Ishikawa (cell line): ENCODE results near the gene RSL1D1.

Source experiments
- EP300 ChIP-seq: IDR thresholded peaks from 2 replicates; pipeline ENCODE4 v1.6.1; 2012; ENCODE audit warnings: borderline replicate concordance
- NFIC ChIP-seq: IDR thresholded peaks from 2 replicates; pipeline ENCODE4 v1.6.1; 2012
- TF ChIP-seq, protein P1 (sequence below): IDR thresholded peaks from 2 replicates; pipeline ENCODE4 v1.6.1; 2012
- TF ChIP-seq, protein P2 (sequence below): IDR thresholded peaks from 2 replicates; pipeline ENCODE4 v1.6.1; 2012; ENCODE audit warnings: low read depth, mild to moderate bottlenecking

DNA sequence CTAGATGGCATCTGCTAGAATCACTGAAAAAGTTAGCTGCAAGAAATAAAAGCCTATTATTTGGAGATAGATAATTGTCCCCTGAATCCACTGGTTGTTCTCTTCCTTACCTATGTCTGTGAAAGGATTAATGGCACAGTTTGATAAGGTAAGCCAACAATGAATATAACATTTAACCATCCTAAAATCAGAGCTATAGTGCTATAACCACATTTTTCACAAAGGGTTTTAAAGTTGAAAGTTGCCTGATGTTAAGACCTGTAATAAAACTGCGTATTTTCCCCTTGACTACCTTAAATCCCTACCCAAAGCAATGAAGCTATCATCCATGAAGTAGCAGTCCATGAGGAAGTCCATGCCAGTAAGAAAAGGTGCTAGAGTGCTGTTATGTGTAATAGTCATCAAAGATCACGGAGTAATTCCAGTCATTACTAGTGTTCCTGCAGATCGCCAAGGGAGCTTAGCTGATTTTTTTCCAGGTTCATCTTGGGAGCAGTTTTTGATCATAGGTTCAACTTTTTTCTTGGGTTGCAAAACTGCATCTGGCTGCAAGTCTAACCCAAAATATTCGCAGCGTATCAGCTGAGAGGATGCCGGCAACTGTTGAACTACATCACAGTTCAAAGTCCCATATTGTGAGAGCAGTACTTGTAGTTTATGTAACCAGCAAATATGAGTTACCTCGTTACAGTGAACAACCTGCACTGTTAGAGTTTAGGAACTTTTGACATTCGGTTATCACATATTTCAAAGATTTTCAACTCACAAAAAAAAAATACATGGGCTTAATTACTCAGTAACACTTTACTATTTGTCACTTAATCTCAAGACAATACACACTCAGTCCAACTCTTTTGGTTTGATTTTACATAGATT lies 18.2 kb upstream of the RSL1D1 start:
- TF ChIP-seq, protein P1, sequence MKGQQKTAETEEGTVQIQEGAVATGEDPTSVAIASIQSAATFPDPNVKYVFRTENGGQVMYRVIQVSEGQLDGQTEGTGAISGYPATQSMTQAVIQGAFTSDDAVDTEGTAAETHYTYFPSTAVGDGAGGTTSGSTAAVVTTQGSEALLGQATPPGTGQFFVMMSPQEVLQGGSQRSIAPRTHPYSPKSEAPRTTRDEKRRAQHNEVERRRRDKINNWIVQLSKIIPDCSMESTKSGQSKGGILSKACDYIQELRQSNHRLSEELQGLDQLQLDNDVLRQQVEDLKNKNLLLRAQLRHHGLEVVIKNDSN: no peak
- TF ChIP-seq, protein P2, sequence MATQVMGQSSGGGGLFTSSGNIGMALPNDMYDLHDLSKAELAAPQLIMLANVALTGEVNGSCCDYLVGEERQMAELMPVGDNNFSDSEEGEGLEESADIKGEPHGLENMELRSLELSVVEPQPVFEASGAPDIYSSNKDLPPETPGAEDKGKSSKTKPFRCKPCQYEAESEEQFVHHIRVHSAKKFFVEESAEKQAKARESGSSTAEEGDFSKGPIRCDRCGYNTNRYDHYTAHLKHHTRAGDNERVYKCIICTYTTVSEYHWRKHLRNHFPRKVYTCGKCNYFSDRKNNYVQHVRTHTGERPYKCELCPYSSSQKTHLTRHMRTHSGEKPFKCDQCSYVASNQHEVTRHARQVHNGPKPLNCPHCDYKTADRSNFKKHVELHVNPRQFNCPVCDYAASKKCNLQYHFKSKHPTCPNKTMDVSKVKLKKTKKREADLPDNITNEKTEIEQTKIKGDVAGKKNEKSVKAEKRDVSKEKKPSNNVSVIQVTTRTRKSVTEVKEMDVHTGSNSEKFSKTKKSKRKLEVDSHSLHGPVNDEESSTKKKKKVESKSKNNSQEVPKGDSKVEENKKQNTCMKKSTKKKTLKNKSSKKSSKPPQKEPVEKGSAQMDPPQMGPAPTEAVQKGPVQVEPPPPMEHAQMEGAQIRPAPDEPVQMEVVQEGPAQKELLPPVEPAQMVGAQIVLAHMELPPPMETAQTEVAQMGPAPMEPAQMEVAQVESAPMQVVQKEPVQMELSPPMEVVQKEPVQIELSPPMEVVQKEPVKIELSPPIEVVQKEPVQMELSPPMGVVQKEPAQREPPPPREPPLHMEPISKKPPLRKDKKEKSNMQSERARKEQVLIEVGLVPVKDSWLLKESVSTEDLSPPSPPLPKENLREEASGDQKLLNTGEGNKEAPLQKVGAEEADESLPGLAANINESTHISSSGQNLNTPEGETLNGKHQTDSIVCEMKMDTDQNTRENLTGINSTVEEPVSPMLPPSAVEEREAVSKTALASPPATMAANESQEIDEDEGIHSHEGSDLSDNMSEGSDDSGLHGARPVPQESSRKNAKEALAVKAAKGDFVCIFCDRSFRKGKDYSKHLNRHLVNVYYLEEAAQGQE: no peak
- no peak for TF ChIP-seq EP300
- TF ChIP-seq NFIC: no peak
